Prostate gland (tissue), 2 donors: ENCODE results near the gene ARHGAP5.

Source experiments
- CTCF ChIP-seq, 4 experiments: fragments of 200-600 bp in 2 of 4; fragments of 450-650 bp in 2 of 4; sonication (generic) in 2 of 4; IDR thresholded peaks; 1 replicate in 3 of 4; 2 replicates in 1 of 4; pipeline ENCODE4 v1.5.1; 2016 to 2019; ENCODE audit warnings: antibody characterized with exemption in 4 of 4, mild to moderate bottlenecking in 2 of 4, moderate library complexity in 2 of 4
- POLR2A ChIP-seq: fragments of 450-650 bp; IDR thresholded peaks from one replicate; pipeline ENCODE4 v1.6.1; 2016; ENCODE audit warnings: antibody characterized with exemption, mild to moderate bottlenecking
- POLR2AphosphoS5 ChIP-seq: sonication (generic); formaldehyde crosslinking; IDR thresholded peaks from one replicate; pipeline ENCODE4 v1.6.1; 2017; ENCODE audit warnings: antibody characterized with exemption

DNA sequence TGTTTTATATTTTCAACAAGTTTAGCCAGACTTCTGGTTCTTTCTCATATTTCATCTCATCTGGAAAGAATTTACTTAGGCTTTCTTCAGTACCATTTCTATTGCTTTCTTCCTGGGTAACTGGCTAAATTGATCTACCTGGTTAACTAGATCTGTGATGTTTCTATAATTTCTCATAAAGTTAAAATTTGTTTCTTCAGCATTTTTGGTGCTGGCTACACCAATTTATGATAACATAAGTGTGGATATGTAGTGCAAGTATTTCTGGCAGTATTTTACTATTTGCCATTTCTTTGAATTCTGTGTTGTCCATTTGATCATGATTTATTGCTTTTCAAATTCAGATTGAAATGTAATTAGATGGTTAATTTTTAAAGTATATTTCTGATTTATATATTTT lies 25.9 kb downstream of the ARHGAP5 start:
- no peak for TF ChIP-seq CTCF (IDR thresholded peaks at IDR 0.05)
- TF ChIP-seq POLR2A = no peak
- no peak for TF ChIP-seq POLR2AphosphoS5
